GM18870 (cell line): ENCODE results near the gene HOXB8.

Source experiments
- ATAC-seq: cut with Tn5 transposase; IDR thresholded peaks from one replicate; pipeline ENCODE4 v1.9.1; 2021; ENCODE audit warnings: moderate library complexity; ENCODE audit not compliant: unreplicated experiment

The HOXB8 gene

GRCh38 chr17:48569674-48570324 lies 45.3 kb downstream of the HOXB8 start:
- no peak for ATAC-seq

DNA sequence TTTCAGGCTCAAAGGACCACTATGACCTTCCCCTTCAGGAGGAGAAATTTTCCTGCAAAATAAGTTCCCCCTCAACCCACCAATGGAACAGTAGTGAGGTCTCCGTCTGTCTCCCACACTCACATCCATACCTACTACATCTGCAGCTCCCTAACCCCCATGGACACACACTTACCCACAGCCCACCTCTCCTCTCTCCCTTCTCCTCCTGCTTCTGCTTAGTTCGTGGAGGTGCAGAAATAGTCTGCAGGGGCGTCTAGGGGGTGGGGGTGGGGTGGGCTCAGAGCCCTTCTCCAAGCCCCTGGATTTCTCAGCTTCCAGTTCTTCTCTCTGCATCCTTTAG lies 45.9 kb downstream of the HOXB8 start:
- ATAC-seq: no peak

DNA sequence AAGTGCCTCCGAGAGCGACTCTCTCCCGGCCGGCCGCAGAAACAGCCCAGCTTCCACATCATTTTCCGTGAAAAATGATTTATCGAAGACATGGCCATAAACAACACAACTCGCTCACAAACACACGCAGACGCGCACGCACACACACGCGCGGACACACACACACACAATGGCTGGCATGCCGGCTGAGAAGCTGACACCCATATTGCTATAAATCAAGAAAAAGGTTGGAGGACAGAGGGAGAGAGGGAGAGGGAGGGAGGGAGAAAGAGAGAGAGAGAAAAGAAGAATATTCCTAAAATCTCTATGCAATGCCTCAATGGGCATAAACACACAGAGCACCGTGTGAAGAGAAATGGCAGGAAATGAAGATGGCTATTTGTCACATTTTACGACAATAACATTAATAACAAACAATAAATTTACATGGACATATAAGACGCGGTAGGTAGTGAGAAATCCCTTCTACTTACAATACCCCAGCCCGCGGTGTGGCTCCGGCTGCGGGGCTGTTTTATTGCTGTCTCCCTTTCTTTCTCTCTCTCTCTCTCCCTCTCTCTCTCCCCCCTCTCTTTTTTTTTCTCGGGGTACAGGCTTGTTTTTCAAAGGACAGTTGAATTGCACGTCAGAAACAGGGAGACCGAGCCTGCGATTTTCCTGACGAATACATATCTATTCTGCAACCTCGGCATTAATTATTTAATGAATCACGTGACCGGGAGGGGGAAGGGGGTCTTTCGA lies 46.4 kb downstream of the HOXB8 start:
- ATAC-seq: no peak

DNA sequence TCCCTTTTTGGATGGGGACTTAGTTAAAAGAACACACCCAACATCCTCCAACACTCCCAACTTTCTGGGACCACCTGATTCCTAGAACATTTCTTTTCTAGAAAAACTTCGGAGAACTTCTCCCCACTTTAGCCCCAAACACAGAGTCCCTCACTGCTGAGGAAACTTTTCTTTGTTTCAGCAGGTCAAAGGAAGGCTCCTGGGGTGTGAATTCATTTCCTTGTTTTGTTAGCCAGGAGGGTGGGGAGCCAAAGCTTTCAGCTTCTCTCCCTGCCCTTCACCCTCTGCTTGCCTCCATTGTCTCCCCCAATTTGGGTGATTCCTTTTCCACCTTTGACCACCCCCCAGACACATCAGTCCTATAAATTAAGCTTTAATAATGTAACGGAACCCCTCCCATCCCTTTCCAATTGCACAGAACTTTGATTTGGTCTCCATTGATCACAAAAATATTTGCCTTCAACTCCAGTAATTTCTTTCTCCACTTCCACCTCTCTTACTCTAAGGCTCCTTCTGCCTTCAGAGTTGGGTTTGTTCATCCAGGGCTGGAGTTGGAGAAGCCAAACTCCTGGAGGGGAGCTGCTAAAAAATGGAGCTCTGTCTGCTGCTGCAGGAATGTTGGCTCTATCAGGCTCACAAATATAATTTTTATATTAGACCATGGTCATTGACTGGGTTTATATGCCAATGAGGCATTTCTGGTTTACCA lies 47.3 kb downstream of the HOXB8 start:
- ATAC-seq: no peak

GRCh38 chr17:48567209-48567608 lies 47.9 kb downstream of the HOXB8 start:
- ATAC-seq: no peak

GRCh38 chr17:48566717-48567116 lies 48.4 kb downstream of the HOXB8 start:
- no peak for ATAC-seq

DNA sequence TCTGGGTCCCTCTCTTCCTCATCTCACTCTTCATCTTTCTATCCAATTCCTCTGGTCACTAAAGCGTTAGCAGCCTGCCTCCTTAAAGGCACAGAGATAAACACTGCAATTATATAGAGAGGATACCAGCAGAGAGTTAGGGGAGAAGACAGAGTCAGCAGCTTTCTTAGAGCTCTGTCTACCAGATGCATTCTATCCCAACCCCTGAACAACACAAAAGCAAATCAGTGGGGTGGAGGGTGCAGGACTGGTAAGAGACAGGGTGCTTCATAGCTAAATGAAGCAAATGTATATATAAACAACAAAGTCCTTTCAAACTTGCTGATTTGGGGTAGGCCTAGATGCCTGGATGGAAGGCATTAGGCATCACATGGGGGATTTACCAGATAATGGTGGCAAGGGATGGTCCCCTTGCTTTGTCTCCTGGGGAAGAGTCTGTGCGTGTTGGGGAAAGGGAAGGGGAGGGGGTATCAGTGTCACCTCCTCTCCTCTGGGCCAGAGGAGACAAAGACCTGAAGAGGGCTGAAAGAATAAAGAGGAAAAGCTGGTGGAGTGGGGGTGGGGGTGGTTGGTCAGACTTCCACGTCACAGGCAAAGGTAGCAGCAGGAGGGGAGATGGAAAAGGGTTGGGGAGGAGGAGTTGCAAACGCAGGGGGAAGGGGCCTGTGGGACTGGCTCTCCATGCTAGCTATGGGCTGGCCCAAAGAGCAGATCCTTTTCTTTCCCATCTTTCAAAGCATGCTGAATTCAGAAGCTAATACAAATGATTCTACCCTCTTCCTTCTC lies 49.0 kb downstream of the HOXB8 start:
- ATAC-seq: no peak

DNA sequence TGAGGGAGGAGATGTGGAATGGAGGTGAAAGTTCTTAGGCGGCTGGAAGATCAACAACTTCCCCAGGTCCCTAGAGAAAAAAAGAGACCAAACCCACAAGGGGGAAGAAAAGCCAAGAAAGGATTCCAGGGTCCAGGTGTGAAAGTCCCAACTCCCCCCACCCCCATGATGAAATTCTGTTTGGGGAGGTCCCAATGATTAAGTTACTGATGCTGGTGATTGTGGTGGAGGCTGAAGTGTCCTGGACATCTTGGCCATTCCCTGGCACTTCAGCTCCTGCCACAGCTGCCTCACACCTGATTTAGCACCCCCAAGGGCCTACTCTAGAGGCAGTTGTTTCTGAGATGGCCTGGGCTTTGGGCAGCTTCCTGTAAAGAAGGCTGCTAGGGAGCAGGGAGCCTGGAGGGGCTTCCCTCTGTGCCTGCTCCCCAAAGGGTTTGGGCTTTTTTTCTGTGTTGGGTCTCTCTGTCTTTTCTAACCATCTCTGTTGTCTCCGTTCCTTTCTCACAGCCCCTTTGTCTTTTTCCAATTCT lies 50.0 kb downstream of the HOXB8 start:
- ATAC-seq: no peak

DNA sequence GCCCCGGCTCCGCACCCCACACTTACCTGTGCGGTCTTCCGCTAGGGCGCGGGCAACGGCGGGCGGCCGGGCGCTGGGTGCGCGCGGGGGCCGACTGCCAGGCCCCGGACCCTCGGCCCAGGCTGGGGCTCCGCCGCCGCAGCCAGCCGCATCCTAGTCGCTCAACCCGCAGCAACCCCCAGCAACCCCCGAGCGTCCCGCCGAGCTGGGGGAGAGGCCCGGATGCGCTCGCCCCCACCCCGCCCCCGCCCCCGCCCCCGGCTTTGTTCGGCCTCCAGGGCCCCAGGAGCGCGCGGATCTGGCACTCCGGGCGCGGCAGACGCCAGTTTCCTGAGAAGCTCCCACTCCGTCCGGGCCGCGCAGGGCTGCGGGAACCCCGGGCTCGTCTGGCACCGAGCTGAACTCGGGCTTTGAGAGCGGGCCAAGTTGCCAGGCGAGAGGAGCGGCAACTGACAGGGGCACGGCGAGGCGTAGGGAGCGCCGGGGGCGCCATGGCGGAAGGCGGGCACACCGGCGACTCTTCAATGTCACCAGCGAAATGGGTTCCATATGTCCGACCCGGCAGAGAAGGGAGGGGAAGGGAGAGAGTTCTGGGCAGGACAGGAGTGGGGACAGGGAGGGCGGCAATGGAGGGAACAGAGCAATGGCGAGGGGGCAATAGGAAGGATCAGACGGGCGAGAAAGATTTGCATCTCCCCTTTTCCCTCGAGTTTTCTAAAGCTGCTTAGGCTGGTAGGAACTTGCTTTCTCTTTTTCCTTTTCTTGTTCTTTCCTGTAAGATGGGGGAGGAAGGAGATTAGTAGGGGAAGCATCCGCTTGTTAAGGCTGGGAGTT lies 50.7 kb downstream of the HOXB8 start:
- ATAC-seq: no peak

GRCh38 chr17:48563867-48564187 lies 51.3 kb downstream of the HOXB8 start:
- ATAC-seq: no peak

- no peak for ATAC-seq
These were observed 51.7 kb downstream of the HOXB8 start for GRCh38 chr17:48563385-48563838.

DNA sequence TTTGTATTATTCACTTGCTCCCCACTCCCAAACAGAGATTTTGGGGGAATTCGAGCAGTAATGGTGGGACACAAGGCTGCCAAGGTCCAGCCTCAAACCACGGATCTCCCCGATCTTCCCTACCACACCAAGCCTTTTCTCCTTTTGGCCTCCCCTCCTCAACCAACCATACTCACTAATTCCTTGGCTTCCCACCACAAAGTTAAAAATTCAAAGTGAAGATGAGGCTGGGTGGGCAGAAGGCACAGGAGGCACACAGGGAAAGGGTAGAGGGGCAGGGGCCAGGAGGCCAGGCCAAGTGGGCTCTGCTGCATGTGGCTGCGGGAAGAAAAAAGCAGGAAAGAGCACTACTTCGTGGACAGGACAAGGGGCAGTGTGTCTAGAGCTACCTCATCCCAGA lies 52.2 kb downstream of the HOXB8 start:
- no peak for ATAC-seq
